Keratinocyte (primary cell): ENCODE measurements around the gene DCAF6. TPM values are rescaled to one million over a fixed set of nuclear protein-coding genes. Genes with fewer than 3 reads are reported as not detected.

Experiments
- DNase-seq: peaks from one replicate; pipeline ENCODE4 v3.0.0-alpha.2; 2011; ENCODE audit warnings: low read depth, missing footprints, low spot score
- FAIRE-seq: peaks from 2 replicates; lab custom pipeline; 2011; peaks lifted over from hg19 to GRCh38; lab: Jason Lieb, UNC
- H2AFZ ChIP-seq: 2 replicates; pipeline ENCODE4 v1.6.0; 2012; ENCODE audit warnings: low read length, control low read depth, inconsistent platforms; ENCODE audit not compliant: control insufficient read depth
- H3K27ac ChIP-seq: 2 replicates; pipeline ENCODE4 v1.5.1; 2011; ENCODE audit warnings: low read length; ENCODE audit not compliant: control insufficient read depth, insufficient read depth
- H3K27me3 ChIP-seq: 3 replicates; pipeline ENCODE4 v1.6.0; 2011; ENCODE audit warnings: low read length; ENCODE audit not compliant: control insufficient read depth, insufficient read depth; ENCODE audit errors: extremely low read depth
- H3K36me3 ChIP-seq, 2 experiments: 2 replicates in 1 of 2; 3 replicates in 1 of 2; pipeline ENCODE4 v1.5.1; 2011; ENCODE audit warnings: low read length in 2 of 2, mild to moderate bottlenecking in 1 of 2; ENCODE audit not compliant: control insufficient read depth in 2 of 2, insufficient read depth in 2 of 2; ENCODE audit errors: extremely low read depth in 1 of 2
- H3K4me1 ChIP-seq: 3 replicates; pipeline ENCODE4 v1.5.1; 2011; ENCODE audit warnings: low read length; ENCODE audit not compliant: control insufficient read depth, insufficient read depth; ENCODE audit errors: extremely low read depth
- H3K4me2 ChIP-seq: 3 replicates; pipeline ENCODE4 v1.6.0; 2011; ENCODE audit warnings: low read depth, low read length; ENCODE audit not compliant: control insufficient read depth, insufficient read depth; ENCODE audit errors: extremely low read depth
- H3K4me3 ChIP-seq, 3 experiments: fragments of 200-600 bp in 1 of 3; sonication (generic) in 1 of 3; 2 replicates in 2 of 3; 3 replicates in 1 of 3; pipeline ENCODE4 v1.5.1; 2011 to 2016; ENCODE audit warnings: low read length in 3 of 3, mild to moderate bottlenecking in 3 of 3, control low read depth in 2 of 3, inconsistent platforms in 1 of 3, low read depth in 1 of 3, mixed read lengths in 1 of 3, mixed run types in 1 of 3, moderate library complexity in 1 of 3; ENCODE audit not compliant: control insufficient read depth in 2 of 3, insufficient read depth in 2 of 3; ENCODE audit errors: extremely low read depth in 1 of 3
- H3K79me2 ChIP-seq: 2 replicates; pipeline ENCODE4 v1.6.0; 2012; ENCODE audit warnings: low read length; ENCODE audit not compliant: control insufficient read depth, insufficient read depth
- H3K9ac ChIP-seq: 3 replicates; pipeline ENCODE4 v1.6.0; 2011; ENCODE audit warnings: low read length; ENCODE audit not compliant: control insufficient read depth, insufficient read depth; ENCODE audit errors: extremely low read depth
- H3K9me1 ChIP-seq: 3 replicates; pipeline ENCODE4 v1.6.0; 2011; ENCODE audit warnings: low read length; ENCODE audit not compliant: control insufficient read depth, insufficient read depth; ENCODE audit errors: extremely low read depth
- H3K9me3 ChIP-seq: 2 replicates; pipeline ENCODE4 v1.5.1; 2012; ENCODE audit warnings: low read depth, low read length; ENCODE audit not compliant: control insufficient read depth
- H4K20me1 ChIP-seq: 3 replicates; pipeline ENCODE4 v1.6.0; 2011; ENCODE audit warnings: low read length; ENCODE audit not compliant: control insufficient read depth, insufficient read depth; ENCODE audit errors: extremely low read depth
- EZH2 ChIP-seq: IDR thresholded peaks from one replicate; pipeline ENCODE4 v1.6.1; 2012; ENCODE audit warnings: inconsistent platforms, mild to moderate bottlenecking, low read length, moderate library complexity
- dilution Hi-C: fragments of 300-500 bp; cut with MboI; formaldehyde crosslinking; loops from one replicate; pipeline ENCODE4 v1.7.0; 2020; ENCODE audit warnings: low sequenced_read_pairs; ENCODE audit not compliant: extremely low pct_ligation_motif_present
- polyA plus RNA-seq, 5 experiments: library from polyadenylated mRNA; depleted of rRNA in 3 of 5; stranded (reverse) in 3 of 5; stranded (forward) in 1 of 5; unstranded in 1 of 5; fragments of >200 nt; gene quantifications; 1 replicate in 1 of 5; 2 replicates in 3 of 5; 3 replicates in 1 of 5; pipeline versions ENCODE4 v1.2.1 to v1.2.3, GENCODE V29; 2011 to 2012; ENCODE audit warnings: missing spikeins in 2 of 5, low read depth in 1 of 5, low replicate concordance in 1 of 5
- TF ChIP-seq, protein P1 (sequence below), 3 experiments: IDR thresholded peaks in 1 of 3; conservative IDR thresholded peaks in 1 of 3; optimal IDR thresholded peaks in 1 of 3; 2 replicates in 2 of 3; 3 replicates in 1 of 3; pipeline versions ENCODE3 to v1.5.1; 2011; ENCODE audit warnings: low read length in 3 of 3, mild to moderate bottlenecking in 3 of 3, moderate library complexity in 2 of 3, control low read depth in 1 of 3, inconsistent platforms in 1 of 3; ENCODE audit not compliant: insufficient read depth in 2 of 3; ENCODE audit errors: extremely low read depth in 1 of 3

Gene DCAF6
- polyA plus RNA-seq, 1 donor (not counting 4 experiments of a cell fraction or from before 2014, with no cell fraction given) = 109 TPM

GRCh38 chr1:168092566-168093355 lies 156.3 kb downstream of the DCAF6 start:
- no peak for TF ChIP-seq EZH2
- TF ChIP-seq, protein P1, sequence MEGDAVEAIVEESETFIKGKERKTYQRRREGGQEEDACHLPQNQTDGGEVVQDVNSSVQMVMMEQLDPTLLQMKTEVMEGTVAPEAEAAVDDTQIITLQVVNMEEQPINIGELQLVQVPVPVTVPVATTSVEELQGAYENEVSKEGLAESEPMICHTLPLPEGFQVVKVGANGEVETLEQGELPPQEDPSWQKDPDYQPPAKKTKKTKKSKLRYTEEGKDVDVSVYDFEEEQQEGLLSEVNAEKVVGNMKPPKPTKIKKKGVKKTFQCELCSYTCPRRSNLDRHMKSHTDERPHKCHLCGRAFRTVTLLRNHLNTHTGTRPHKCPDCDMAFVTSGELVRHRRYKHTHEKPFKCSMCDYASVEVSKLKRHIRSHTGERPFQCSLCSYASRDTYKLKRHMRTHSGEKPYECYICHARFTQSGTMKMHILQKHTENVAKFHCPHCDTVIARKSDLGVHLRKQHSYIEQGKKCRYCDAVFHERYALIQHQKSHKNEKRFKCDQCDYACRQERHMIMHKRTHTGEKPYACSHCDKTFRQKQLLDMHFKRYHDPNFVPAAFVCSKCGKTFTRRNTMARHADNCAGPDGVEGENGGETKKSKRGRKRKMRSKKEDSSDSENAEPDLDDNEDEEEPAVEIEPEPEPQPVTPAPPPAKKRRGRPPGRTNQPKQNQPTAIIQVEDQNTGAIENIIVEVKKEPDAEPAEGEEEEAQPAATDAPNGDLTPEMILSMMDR (optimal IDR thresholded peaks at IDR 0.05 in 1 of 3, IDR thresholded peaks at IDR 0.05 in 1 of 3, conservative IDR thresholded peaks at IDR 0.05 in 1 of 3; ENCODE audit: extremely low read depth in 1 of 3, insufficient read depth in 2 of 3, low read length in 3 of 3) = peak in 1 of 3 experiments; percentile 52
- Histone ChIP-seq H4K20me1 (no peaks in the 10 kb centered on the region), H3K79me2 (no peaks in the 10 kb centered on the region), H3K4me2 (no peak overlapping the region), H3K9ac (no peak overlapping the region), H3K27ac (no peak overlapping the region), H3K9me3 (no peaks in the 10 kb centered on the region), H3K4me3 (no peak overlapping the region), H3K36me3 (peaks cover 0 to 3% of the 10 kb centered on the region in 2 experiments), H3K4me1 (peaks cover 4% of the 10 kb centered on the region), H3K9me1 (no peaks in the 10 kb centered on the region), H3K27me3 (no peaks in the 10 kb centered on the region), H2AFZ (no peak overlapping the region)
- dilution Hi-C loops = no loop called here
- FAIRE-seq = no peak
- no peak for DNase-seq

DNA sequence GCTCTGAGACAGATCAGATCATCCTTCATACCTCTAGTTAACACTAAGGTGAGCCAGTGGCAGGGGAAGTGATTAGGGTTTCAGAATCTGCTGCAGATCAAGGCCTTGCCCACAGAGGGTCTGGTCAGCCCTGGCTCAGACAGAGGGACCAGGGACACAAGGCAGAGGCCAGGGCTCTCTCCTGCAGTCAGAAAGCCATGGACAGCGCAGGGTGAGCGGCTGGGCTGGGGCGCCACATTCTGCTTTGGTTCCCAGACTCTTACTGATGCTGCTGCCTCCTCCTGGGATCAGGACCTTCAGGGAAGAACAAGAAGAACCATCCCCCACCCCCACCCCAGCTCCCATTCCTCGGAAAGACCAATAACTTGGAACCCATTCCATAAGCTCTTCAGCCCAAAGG lies 157.1 kb downstream of the DCAF6 start:
- DNase-seq (no peak), FAIRE-seq (no peak)
- Histone ChIP-seq H3K36me3 (peaks cover 0 to 3% of the 10 kb centered on the region in 2 experiments), H3K4me3 (no peak overlapping the region), H3K79me2 (no peaks in the 10 kb centered on the region), H3K27ac (no peak overlapping the region), H2AFZ (no peak overlapping the region), H3K9ac (no peak overlapping the region), H3K4me2 (no peak overlapping the region), H3K27me3 (no peaks in the 10 kb centered on the region), H3K4me1 (peaks cover 4% of the 10 kb centered on the region), H3K9me1 (no peaks in the 10 kb centered on the region), H3K9me3 (no peaks in the 10 kb centered on the region), H4K20me1 (no peaks in the 10 kb centered on the region)
- TF ChIP-seq EZH2 = no peak
- TF ChIP-seq, protein P1 (optimal IDR thresholded peaks at IDR 0.05 in 1 of 3, IDR thresholded peaks at IDR 0.05 in 1 of 3, conservative IDR thresholded peaks at IDR 0.05 in 1 of 3; ENCODE audit: extremely low read depth in 1 of 3, insufficient read depth in 2 of 3, low read length in 3 of 3) = no peak
- dilution Hi-C loops = no loop called here
